H1 (cell line): Measurements from ENCODE around the gene TEX48. TPM values are rescaled to one million over a fixed set of nuclear protein-coding genes. Genes with fewer than 3 reads are reported as not detected.

ENCODE experiments used
- HDAC2 ChIP-seq, 2 experiments: fragments of 300-600 bp in 1 of 2; sonication (generic) in 1 of 2; IDR thresholded peaks; 2 replicates each; pipeline ENCODE4 v1.6.1; 2011 to 2012; ENCODE audit warnings: low read depth in 2 of 2, low read length in 2 of 2, mild to moderate bottlenecking in 2 of 2, moderate library complexity in 2 of 2, borderline replicate concordance in 1 of 2, inconsistent platforms in 1 of 2
- polyA plus RNA-seq, 7 experiments: library from polyadenylated mRNA; depleted of rRNA in 3 of 7; stranded (reverse) in 5 of 7; unstranded in 2 of 7; fragments of >200 nt in 5 of 7; fragments of 200-250 nt in 2 of 7; gene quantifications; 1 replicate in 5 of 7; 2 replicates in 1 of 7; 4 replicates in 1 of 7; pipeline versions ENCODE4 v1.2.1 to v1.2.3, GENCODE V29; 2011 to 2013; ENCODE audit warnings: missing spikeins in 2 of 7, mixed read lengths in 2 of 7
- total RNA-seq: library from RNA; stranded (reverse); fragmentation: NEBNext Ultra II Directional; extraction: Animal tissue kit (Norgen Biotek cat#: 25700); gene quantifications from 2 replicates; pipeline ENCODE4 v1.2.1, GENCODE V29; 2021

Gene TEX48
- total and polyA plus RNA-seq, 2 of the 8 experiments (the other 6 are each of a cell fraction or from before 2014, with no cell fraction given): not detected

DNA sequence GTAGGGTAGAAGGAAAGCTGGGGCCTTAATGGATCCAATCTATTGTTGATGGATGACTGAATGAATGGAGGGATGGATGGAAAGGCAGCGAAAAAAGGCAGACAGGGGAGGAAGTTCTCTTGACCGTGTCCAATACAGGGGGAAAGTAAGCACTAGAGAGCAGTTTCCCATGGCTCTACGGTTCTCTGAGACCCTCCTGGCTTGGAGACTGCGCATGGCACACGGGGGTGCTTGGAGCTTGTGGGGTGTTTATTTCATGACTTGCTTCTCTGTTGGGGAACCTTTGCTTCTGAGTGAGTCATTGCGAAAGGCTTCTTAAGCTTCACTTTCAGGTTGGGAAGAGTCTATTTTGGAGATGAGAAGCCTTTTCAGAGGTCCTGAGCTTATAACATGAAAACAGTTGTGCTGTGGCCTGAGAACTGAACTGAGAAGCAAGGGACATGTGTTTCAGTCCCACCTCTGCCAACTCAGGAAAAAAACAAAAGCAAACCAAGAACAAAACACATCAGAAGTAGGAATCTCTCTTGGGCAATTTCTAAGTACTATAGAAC lies 12.8 kb upstream of the TEX48 start (continued):
- no peak for TF ChIP-seq HDAC2 (IDR thresholded peaks at IDR 0.05; ENCODE audit: borderline replicate concordance in 1 of 2, low read depth in 2 of 2, low read length in 2 of 2)
